Kidney (tissue), 14 donors: ENCODE measurements around the gene DCLK1. TPM values are rescaled to one million over a fixed set of nuclear protein-coding genes. Genes with fewer than 3 reads are reported as not detected.

ENCODE experiments used
- DNase-seq, 5 donors: peaks; one replicate each; pipeline ENCODE4 v3.0.0-alpha.2; 2013 to 2020
- FAIRE-seq: peaks from 2 replicates; lab custom pipeline; 2012; peaks lifted over from hg19 to GRCh38; lab: Jason Lieb, UNC
- H3K27ac ChIP-seq, 2 donors: one replicate each; pipeline ENCODE4 v1.7.0; 2013; ENCODE audit warnings: low read depth in 2 of 2, low read length in 2 of 2, inconsistent platforms in 1 of 2
- H3K27me3 ChIP-seq: one replicate; pipeline ENCODE4 v1.7.1; 2013; ENCODE audit warnings: low read length, inconsistent platforms; ENCODE audit not compliant: control insufficient read depth, insufficient read depth
- H3K36me3 ChIP-seq, 3 donors: one replicate each; pipeline versions ENCODE4 v1.7.0 to v1.7.1; 2013; ENCODE audit warnings: low read length in 3 of 3, control low read depth in 1 of 3, inconsistent platforms in 1 of 3; ENCODE audit not compliant: insufficient read depth in 3 of 3, control insufficient read depth in 2 of 3
- H3K4me1 ChIP-seq, 3 donors: one replicate each; pipeline versions ENCODE4 v1.7.0 to v1.7.1; 2013; ENCODE audit warnings: low read length in 3 of 3, inconsistent platforms in 1 of 3, low read depth in 1 of 3; ENCODE audit not compliant: control insufficient read depth in 2 of 3, insufficient read depth in 2 of 3
- H3K4me3 ChIP-seq, 3 donors: one replicate each; pipeline versions ENCODE4 v1.7.0 to v1.8.1; 2013; ENCODE audit warnings: low read length in 3 of 3, control low read depth in 1 of 3, inconsistent platforms in 1 of 3
- H3K9ac ChIP-seq, 3 donors: one replicate each; pipeline versions ENCODE4 v1.7.0 to v1.7.1; 2013; ENCODE audit warnings: low read length in 3 of 3, control low read depth in 1 of 3, inconsistent platforms in 1 of 3
- H3K9me3 ChIP-seq, 3 donors: one replicate each; pipeline versions ENCODE4 v1.7.0 to v1.7.1; 2013; ENCODE audit warnings: low read length in 3 of 3, control low read depth in 1 of 3, inconsistent platforms in 1 of 3; ENCODE audit not compliant: control insufficient read depth in 2 of 3, insufficient read depth in 1 of 3
- intact Hi-C: fragments of 100-400 bp; cut with DNase I; formaldehyde crosslinking; loops from one replicate; pipeline ENCODE4 v1.11.1; 2022
- polyA plus RNA-seq: library from polyadenylated mRNA; stranded (reverse); fragments of 350-450 nt; fragmentation: Illumina TruSeq; extraction: RNeasy Lipid Tissue Mini Kit (QIAGEN cat#74804); gene quantifications from one replicate; pipeline ENCODE4 v1.2.3, GENCODE V29; 2014; ENCODE audit warnings: low read depth, low replicate concordance; ENCODE audit not compliant: insufficient read depth
- total RNA-seq: library from RNA; stranded (reverse); fragmentation: NEBNext Ultra II Directional; extraction: Animal tissue kit (Norgen Biotek cat#: 25700); gene quantifications from one replicate; pipeline ENCODE4 v1.2.1, GENCODE V29; 2021
- TF ChIP-seq, protein P1 (sequence below): IDR thresholded peaks from 3 replicates; pipeline ENCODE4 v1.5.1; 2012; ENCODE audit warnings: mild to moderate bottlenecking, moderate library complexity, borderline replicate concordance; ENCODE audit not compliant: insufficient read depth; ENCODE audit errors: extremely low read depth
- donor health status: control.
- donor health status: control.
- donor health status: control.
- donor health status: control.
- donor health status: control.
- donor health status: DM: yes; HTN: yes; CAD: no.
- donor health status: Normal renal cell carcinoma (clear cell type).

Gene DCLK1
- total and polyA plus RNA-seq, 2 donors from 2014 or later, result 0.73 to 8.3 TPM

GRCh38 chr13:35995136-35995535, 136.0 kb downstream of the DCLK1 start:
- H3K27ac ChIP-seq, result no peak overlapping the region
- TF ChIP-seq, protein P1, sequence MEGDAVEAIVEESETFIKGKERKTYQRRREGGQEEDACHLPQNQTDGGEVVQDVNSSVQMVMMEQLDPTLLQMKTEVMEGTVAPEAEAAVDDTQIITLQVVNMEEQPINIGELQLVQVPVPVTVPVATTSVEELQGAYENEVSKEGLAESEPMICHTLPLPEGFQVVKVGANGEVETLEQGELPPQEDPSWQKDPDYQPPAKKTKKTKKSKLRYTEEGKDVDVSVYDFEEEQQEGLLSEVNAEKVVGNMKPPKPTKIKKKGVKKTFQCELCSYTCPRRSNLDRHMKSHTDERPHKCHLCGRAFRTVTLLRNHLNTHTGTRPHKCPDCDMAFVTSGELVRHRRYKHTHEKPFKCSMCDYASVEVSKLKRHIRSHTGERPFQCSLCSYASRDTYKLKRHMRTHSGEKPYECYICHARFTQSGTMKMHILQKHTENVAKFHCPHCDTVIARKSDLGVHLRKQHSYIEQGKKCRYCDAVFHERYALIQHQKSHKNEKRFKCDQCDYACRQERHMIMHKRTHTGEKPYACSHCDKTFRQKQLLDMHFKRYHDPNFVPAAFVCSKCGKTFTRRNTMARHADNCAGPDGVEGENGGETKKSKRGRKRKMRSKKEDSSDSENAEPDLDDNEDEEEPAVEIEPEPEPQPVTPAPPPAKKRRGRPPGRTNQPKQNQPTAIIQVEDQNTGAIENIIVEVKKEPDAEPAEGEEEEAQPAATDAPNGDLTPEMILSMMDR, result no peak
- DNase-seq (no peak), FAIRE-seq (no peak)
- no peak overlapping the region for H3K4me3 ChIP-seq
- H3K9me3 ChIP-seq, result no peaks in the 10 kb centered on the region
- H3K27me3 ChIP-seq, result no peaks in the 10 kb centered on the region
- H3K9ac ChIP-seq, result no peak overlapping the region
- H3K4me1 ChIP-seq, result no peaks in the 10 kb centered on the region
- H3K36me3 ChIP-seq, result no peaks in the 10 kb centered on the region
- intact Hi-C loops, result no loop called here

DNA sequence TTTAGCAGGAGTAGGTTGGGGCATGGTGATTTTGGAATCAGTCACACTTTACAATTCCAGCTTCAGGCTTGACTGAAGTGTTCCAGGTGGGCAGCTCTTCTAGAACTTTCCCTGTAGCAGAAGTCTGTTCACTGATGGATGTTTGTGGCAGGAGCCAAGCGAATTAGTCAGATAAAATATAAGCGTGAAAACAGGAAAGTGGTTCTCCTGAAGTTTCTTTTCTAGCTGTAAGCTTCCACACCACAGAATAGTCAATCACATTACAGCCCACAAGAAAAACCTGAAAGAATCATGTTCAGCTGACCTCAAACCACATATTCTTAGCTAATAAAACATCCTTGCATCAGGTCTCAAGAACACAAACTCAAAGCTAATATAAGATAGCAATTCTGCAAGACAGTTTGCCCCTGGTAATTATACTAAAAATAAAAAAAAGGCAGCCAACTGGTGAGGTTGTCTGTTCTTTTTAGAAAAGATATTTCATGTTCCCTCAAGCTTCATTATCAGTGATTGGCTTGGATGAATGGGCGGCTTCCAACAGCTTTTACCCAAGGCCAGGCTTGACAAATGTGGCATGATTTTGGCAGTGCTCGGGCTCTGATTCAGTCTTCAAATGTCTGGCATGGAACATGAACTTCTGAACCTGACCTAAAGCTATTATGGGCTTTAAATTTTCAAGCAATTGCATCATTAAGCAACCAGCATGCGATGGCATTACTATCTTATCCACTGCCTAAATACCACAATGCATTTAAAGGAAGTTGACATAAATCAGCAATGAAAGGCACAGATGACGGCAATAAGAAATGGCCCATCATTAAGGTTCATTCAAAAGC, 136.8 kb downstream of the DCLK1 start:
- DNase-seq (peak in 2 of 5 donors; percentile 17 to 23), FAIRE-seq (no peak)
- no peak overlapping the region for H3K27ac ChIP-seq
- H3K4me3 ChIP-seq, result no peak overlapping the region
- H3K9ac ChIP-seq, result no peak overlapping the region
- intact Hi-C loops, result no loop called here
- H3K36me3 ChIP-seq, result no peaks in the 10 kb centered on the region
- no peaks in the 10 kb centered on the region for H3K9me3 ChIP-seq
- H3K27me3 ChIP-seq, result no peaks in the 10 kb centered on the region
- no peaks in the 10 kb centered on the region for H3K4me1 ChIP-seq
- TF ChIP-seq, protein P1, result no peak

DNA sequence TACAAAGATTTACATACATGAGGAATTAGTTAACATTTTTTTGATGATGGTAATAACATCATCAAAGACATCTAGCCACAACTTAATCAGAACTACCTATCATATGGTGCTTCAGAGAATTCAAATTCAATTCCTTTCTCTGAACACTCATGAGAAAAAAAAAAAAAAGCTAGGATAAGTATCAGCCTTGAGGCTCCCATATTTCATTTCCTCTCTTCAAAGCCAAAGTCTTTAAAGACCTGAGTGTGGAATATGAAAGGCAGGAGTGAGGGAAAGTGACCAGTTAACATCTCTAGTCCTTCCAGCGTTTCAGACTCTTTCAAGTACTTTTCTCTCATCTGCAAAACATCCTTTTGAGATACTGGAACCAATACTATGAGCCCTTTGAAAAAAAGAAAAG, 137.5 kb downstream of the DCLK1 start:
- DNase-seq (no peak), FAIRE-seq (no peak)
- no peaks in the 10 kb centered on the region for H3K4me1 ChIP-seq
- no peaks in the 10 kb centered on the region for H3K9me3 ChIP-seq
- intact Hi-C loops, result no loop called here
- TF ChIP-seq, protein P1, result no peak
- no peak overlapping the region for H3K9ac ChIP-seq
- H3K4me3 ChIP-seq, result no peak overlapping the region
- H3K27me3 ChIP-seq, result no peaks in the 10 kb centered on the region
- no peak overlapping the region for H3K27ac ChIP-seq
- H3K36me3 ChIP-seq, result no peaks in the 10 kb centered on the region

DNA sequence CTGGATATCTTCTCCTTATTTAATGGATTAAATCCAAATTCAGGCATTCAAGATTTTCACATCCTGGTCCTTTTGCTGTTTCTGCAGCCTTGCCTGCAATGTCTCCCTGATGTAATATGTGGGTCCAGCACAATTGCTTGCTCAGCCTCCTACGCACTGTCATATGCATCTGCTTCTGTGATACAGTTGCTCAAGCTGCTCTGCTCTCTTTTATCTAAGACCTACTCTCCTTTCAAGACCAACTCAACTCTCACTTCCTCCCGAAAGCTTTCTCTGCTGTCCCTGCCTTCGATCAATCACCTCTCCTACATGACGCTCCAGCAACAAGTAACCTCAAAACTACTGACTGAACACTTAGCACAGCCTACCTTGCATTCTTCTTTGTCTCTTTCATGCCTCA, 138.2 kb downstream of the DCLK1 start:
- H3K9ac ChIP-seq, result no peak overlapping the region
- H3K4me1 ChIP-seq, result no peaks in the 10 kb centered on the region
- TF ChIP-seq, protein P1, result no peak
- intact Hi-C loops, result no loop called here
- H3K9me3 ChIP-seq, result no peaks in the 10 kb centered on the region
- H3K4me3 ChIP-seq, result no peak overlapping the region
- DNase-seq, result no peak
- FAIRE-seq, result no peak
- H3K27me3 ChIP-seq, result no peaks in the 10 kb centered on the region
- H3K27ac ChIP-seq, result no peak overlapping the region
- H3K36me3 ChIP-seq, result no peaks in the 10 kb centered on the region
